ENCODE results near the gene PYGB.

The PYGB gene

GRCh38 chr20:25297141-25297905, 49.4 kb downstream of the PYGB start:
- H3K36me3 ChIP-seq (ENCODE audit: control insufficient read depth in 2 of 2, insufficient read depth in 1 of 2, low read length in 2 of 2): peaks cover 0 to 55% of the 10 kb centered on the region in 2 experiments; a peak in 1 of 3 replicates
- ChIA-PET POLR2A (no interaction called here), CTCF (interaction anchor here (1.5 to 3.4 kb wide), 2 partner anchors 102 to 110 kb away, joined by 3 to 47 read pairs; partner anchors contain the start of gene GINS1)
- H3K9me3 ChIP-seq (ENCODE audit: control insufficient read depth, insufficient read depth, low read depth, low read length): no peaks in the 10 kb centered on the region
- H3K27ac ChIP-seq (ENCODE audit: extremely low read depth, low read depth, low read length): no peak overlapping the region
- TF ChIP-seq GLIS1 (tag by site-specific recombination; IDR thresholded peaks at IDR 0.05): peak; percentile 83
- no peak for TF ChIP-seq ZNF560 (tag by site-specific recombination; IDR thresholded peaks at IDR 0.05; ENCODE audit: borderline replicate concordance)
- peak; percentile 86 for TF ChIP-seq ZIC2 (tag by site-specific recombination; IDR thresholded peaks at IDR 0.05)
- TF ChIP-seq ZNF423 (tag by site-specific recombination; IDR thresholded peaks at IDR 0.05): no peak
- TF ChIP-seq OSR2 (tag by site-specific recombination; IDR thresholded peaks at IDR 0.05): no peak
- no peak for TF ChIP-seq ZNF544 (tag by site-specific recombination; IDR thresholded peaks at IDR 0.05)
- TF ChIP-seq ZNF785 (tag by site-specific recombination; IDR thresholded peaks at IDR 0.05): no peak
- TF ChIP-seq ZBTB10 (tag by site-specific recombination; IDR thresholded peaks at IDR 0.05): no peak
- no peak overlapping the region for H3K4me3 ChIP-seq (ENCODE audit: low read depth, low read length)
- H3K4me1 ChIP-seq (ENCODE audit: control insufficient read depth, insufficient read depth, low read length): no peaks in the 10 kb centered on the region

GRCh38 chr20:25299806-25300205, 51.9 kb downstream of the PYGB start:
- ChIA-PET POLR2A (interaction anchor here (1.5 kb wide), 1 partner anchor 91 kb away, joined by 10 read pairs; the partner anchor contains the start of gene ABHD12), CTCF (interaction anchor here (0.5 to 1.9 kb wide), 3 partner anchors 99 to 512 kb away, joined by 3 to 16 read pairs (median 5); no protein-coding TSS in a partner anchor)
- H3K4me1 ChIP-seq (ENCODE audit: control insufficient read depth, insufficient read depth, low read length): no peaks in the 10 kb centered on the region
- H3K36me3 ChIP-seq (ENCODE audit: control insufficient read depth in 2 of 2, insufficient read depth in 1 of 2, low read length in 2 of 2): peaks cover 0 to 58% of the 10 kb centered on the region in 2 experiments; a peak in 2 of 3 replicates
- no peak overlapping the region for H3K4me3 ChIP-seq (ENCODE audit: low read depth, low read length)
- peak overlapping the region; percentile 41; the same call in 1 of the 2 replicates for H3K27ac ChIP-seq (ENCODE audit: extremely low read depth, low read depth, low read length)
- H3K9me3 ChIP-seq (ENCODE audit: control insufficient read depth, insufficient read depth, low read depth, low read length): no peaks in the 10 kb centered on the region
- no peak for TF ChIP-seq ZBTB8A (tag by site-specific recombination; IDR thresholded peaks at IDR 0.05)
- no peak for TF ChIP-seq PRDM2 (tag by site-specific recombination; IDR thresholded peaks at IDR 0.05; ENCODE audit: borderline replicate concordance)
- TF ChIP-seq AEBP2 (tag by site-specific recombination; IDR thresholded peaks at IDR 0.05; ENCODE audit: borderline replicate concordance): no peak
- TF ChIP-seq ZNF211 (tag by site-specific recombination; IDR thresholded peaks at IDR 0.05; ENCODE audit: low read depth): no peak
- no peak for TF ChIP-seq ZNF433 (tag by site-specific recombination; IDR thresholded peaks at IDR 0.05; ENCODE audit: low read depth)
- TF ChIP-seq ZNF837 (tag by site-specific recombination; IDR thresholded peaks at IDR 0.05): no peak
- no peak for TF ChIP-seq ZNF639 (tag by site-specific recombination; IDR thresholded peaks at IDR 0.05)
- no peak for TF ChIP-seq ZNF274 (IDR thresholded peaks at IDR 0.05; ENCODE audit: low read length)
- no peak for TF ChIP-seq ZNF274 (tag by site-specific recombination; IDR thresholded peaks at IDR 0.05; ENCODE audit: borderline replicate concordance)
- no peak for TF ChIP-seq ZNF544 (tag by site-specific recombination; IDR thresholded peaks at IDR 0.05)
- no peak for TF ChIP-seq PATZ1 (tag by site-specific recombination; IDR thresholded peaks at IDR 0.05)
- no peak for TF ChIP-seq ZNF175 (tag by site-specific recombination; IDR thresholded peaks at IDR 0.05)
